Natural killer cell treated with Interleukin-12 subunit alpha and Interleukin-12 subunit beta and Interleukin-15 and Interleukin-18, amount 100 ng/mL, for 72 hours (primary cell): Measurements from ENCODE around the gene HJURP. TPM values are rescaled to one million over a fixed set of nuclear protein-coding genes. Genes with fewer than 3 reads are reported as not detected.

ENCODE experiments used
- ATAC-seq, 2 donors: fragments of 150-1000 bp; cut with Tn5 transposase in 1 of 2; sonication (Bioruptor Pico), chemical (Tn5 transposase) in 1 of 2; 2 replicates each; pipeline ENCODE4 v1.10.0; 2021
- DNase-seq: peaks from one replicate; pipeline ENCODE4 v3.0.0; 2022; ENCODE audit warnings: low spot score
- H3K27ac Mint-ChIP-seq, 2 donors: 1 replicate in 1 of 2; 2 replicates in 1 of 2; pipeline ENCODE4 v1.8.0; 2022; ENCODE audit warnings: mixed read lengths in 2 of 2, mild to moderate bottlenecking in 1 of 2, moderate library complexity in 1 of 2
- H3K27me3 Mint-ChIP-seq, 2 donors: 1 replicate in 1 of 2; 2 replicates in 1 of 2; pipeline ENCODE4 v1.8.0; 2022; ENCODE audit warnings: mixed read lengths in 2 of 2
- H3K36me3 Mint-ChIP-seq: one replicate; pipeline ENCODE4 v1.8.0; 2022; ENCODE audit warnings: mixed read lengths
- H3K4me1 Mint-ChIP-seq, 2 donors: 1 replicate in 1 of 2; 2 replicates in 1 of 2; pipeline ENCODE4 v1.8.0; 2022; ENCODE audit warnings: low read depth in 2 of 2, mixed read lengths in 2 of 2, mild to moderate bottlenecking in 1 of 2
- H3K4me3 Mint-ChIP-seq: one replicate; pipeline ENCODE4 v1.8.0; 2022; ENCODE audit warnings: mixed read lengths
- H3K9me3 Mint-ChIP-seq: 2 replicates; pipeline ENCODE4 v1.8.0; 2022; ENCODE audit warnings: mixed read lengths
- total RNA-seq, 2 donors: library from RNA; stranded (reverse); gene quantifications; one replicate each; pipeline ENCODE4 v1.2.3, GENCODE V29; 2022

The HJURP gene
- total RNA-seq, 2 donors from 2014 or later = 35.6 to 76.6 TPM

- no peak for ATAC-seq
- H3K9me3 Mint-ChIP-seq = no peaks in the 10 kb centered on the region
- H3K4me1 Mint-ChIP-seq = no peaks in the 10 kb centered on the region
- H3K4me3 Mint-ChIP-seq = no peak overlapping the region
- peaks cover 0 to 3% of the 10 kb centered on the region in 2 donors for H3K27me3 Mint-ChIP-seq
- DNase-seq = peak; percentile 26
- no peaks in the 10 kb centered on the region for H3K36me3 Mint-ChIP-seq
- H3K27ac Mint-ChIP-seq = no peak overlapping the region
Observed at GRCh38 chr2:233794128-233794658, 60.1 kb downstream of the HJURP start.

- DNase-seq = no peak
- no peaks in the 10 kb centered on the region for H3K9me3 Mint-ChIP-seq
- no peak for ATAC-seq
- no peak overlapping the region for H3K27ac Mint-ChIP-seq
- H3K27me3 Mint-ChIP-seq = peaks cover 0 to 5% of the 10 kb centered on the region in 2 donors
- H3K36me3 Mint-ChIP-seq = no peaks in the 10 kb centered on the region
- H3K4me3 Mint-ChIP-seq = no peak overlapping the region
- no peaks in the 10 kb centered on the region for H3K4me1 Mint-ChIP-seq
Observed at GRCh38 chr2:233793465-233794127, 60.7 kb downstream of the HJURP start.

GRCh38 chr2:233792720-233793119 lies 61.6 kb downstream of the HJURP start:
- peaks cover 0 to 3% of the 10 kb centered on the region in 2 donors for H3K27me3 Mint-ChIP-seq
- no peaks in the 10 kb centered on the region for H3K36me3 Mint-ChIP-seq
- no peaks in the 10 kb centered on the region for H3K9me3 Mint-ChIP-seq
- H3K4me3 Mint-ChIP-seq = no peak overlapping the region
- no peak overlapping the region for H3K27ac Mint-ChIP-seq
- DNase-seq (no peak), ATAC-seq (no peak)
- no peaks in the 10 kb centered on the region for H3K4me1 Mint-ChIP-seq

GRCh38 chr2:233791883-233792329 lies 62.4 kb downstream of the HJURP start:
- H3K36me3 Mint-ChIP-seq = no peaks in the 10 kb centered on the region
- H3K4me3 Mint-ChIP-seq = no peak overlapping the region
- H3K4me1 Mint-ChIP-seq = no peaks in the 10 kb centered on the region
- no peaks in the 10 kb centered on the region for H3K9me3 Mint-ChIP-seq
- DNase-seq = no peak
- peaks cover 0 to 3% of the 10 kb centered on the region in 2 donors for H3K27me3 Mint-ChIP-seq
- ATAC-seq = no peak
- H3K27ac Mint-ChIP-seq = no peak overlapping the region

- H3K4me3 Mint-ChIP-seq = no peak overlapping the region
- no peak overlapping the region for H3K27ac Mint-ChIP-seq
- H3K4me1 Mint-ChIP-seq = no peaks in the 10 kb centered on the region
- no peaks in the 10 kb centered on the region for H3K36me3 Mint-ChIP-seq
- no peak for ATAC-seq
- no peak for DNase-seq
- H3K9me3 Mint-ChIP-seq = no peaks in the 10 kb centered on the region
- peaks cover 3 to 5% of the 10 kb centered on the region in 2 donors for H3K27me3 Mint-ChIP-seq
Observed at GRCh38 chr2:233791151-233791882, 63.0 kb downstream of the HJURP start.

- Mint-ChIP-seq H3K36me3 (no peaks in the 10 kb centered on the region), H3K4me3 (no peak overlapping the region), H3K4me1 (no peaks in the 10 kb centered on the region), H3K9me3 (no peaks in the 10 kb centered on the region), H3K27ac (no peak overlapping the region), H3K27me3 (peaks cover 7 to 8% of the 10 kb centered on the region in 2 donors)
- ATAC-seq (peak; percentile 28 to 46), DNase-seq (no peak)
Observed at GRCh38 chr2:233789554-233789953, 64.8 kb downstream of the HJURP start.

Other genes with a start within 250 kb of the HJURP start
- gene UGT1A8, start 236.9 kb downstream of the HJURP start, total RNA-seq = not detected
- not detected for gene UGT1A10, start 218.1 kb downstream of the HJURP start, total RNA-seq
- gene UGT1A9, start 182.6 kb downstream of the HJURP start, total RNA-seq = not detected
- not detected for gene UGT1A7, start 172.6 kb downstream of the HJURP start, total RNA-seq
- not detected for gene UGT1A6, start 161.6 kb downstream of the HJURP start, total RNA-seq
- gene UGT1A5, start 141.6 kb downstream of the HJURP start, total RNA-seq = not detected
- gene UGT1A4, start 135.8 kb downstream of the HJURP start, total RNA-seq = not detected
- not detected for gene UGT1A3, start 125.5 kb downstream of the HJURP start, total RNA-seq
- not detected for gene UGT1A1, start 94.3 kb downstream of the HJURP start, total RNA-seq
- gene MROH2A, start 76.2 kb downstream of the HJURP start, total RNA-seq = not detected
- gene TRPM8, start 62.8 kb upstream of the HJURP start, total RNA-seq = not detected
- not detected for gene SPP2, start 196.2 kb upstream of the HJURP start, total RNA-seq